Calu3 (cell line): ENCODE data around the gene AAGAB. TPM values are rescaled to one million over a fixed set of nuclear protein-coding genes. Genes with fewer than 3 reads are reported as not detected.
"Not testable (repeated sequence)": the region's sequence is repeated elsewhere in the genome, so short reads cannot be mapped to it uniquely, and the experiment has no call there.

Experiments used
- BruUV-seq: library from RNA; stranded (reverse); fragments of 400-500 nt; replicated peaks from 2 replicates; lab custom pipeline; 2021; lab: Mats Ljungman, UMichigan
- CTCF ChIA-PET: fragments of 300-600 bp; sonication (Branson Sonifier 250); formaldehyde crosslinking; loops from one replicate; lab custom pipeline; 2022; ENCODE audit warnings: antibody characterized with exemption; lab: Charles Lee
- DNase-seq: peaks from one replicate; pipeline ENCODE4 v3.0.0; 2022
- H3K27ac Mint-ChIP-seq: one replicate; pipeline ENCODE4 v1.8.0; 2022; ENCODE audit warnings: mixed read lengths; ENCODE audit not compliant: unreplicated experiment
- H3K27me3 Mint-ChIP-seq: one replicate; pipeline ENCODE4 v1.8.0; 2022; ENCODE audit warnings: mixed read lengths; ENCODE audit not compliant: unreplicated experiment
- H3K36me3 Mint-ChIP-seq: one replicate; pipeline ENCODE4 v1.8.0; 2022; ENCODE audit warnings: mild to moderate bottlenecking, moderate library complexity, mixed read lengths; ENCODE audit not compliant: insufficient read depth, unreplicated experiment
- H3K4me1 Mint-ChIP-seq: one replicate; pipeline ENCODE4 v1.8.0; 2022; ENCODE audit warnings: mild to moderate bottlenecking, low read depth, mixed read lengths; ENCODE audit not compliant: unreplicated experiment
- H3K4me3 Mint-ChIP-seq: one replicate; pipeline ENCODE4 v1.8.0; 2022; ENCODE audit warnings: mild to moderate bottlenecking, low read depth, moderate library complexity, mixed read lengths; ENCODE audit not compliant: unreplicated experiment
- H3K9me3 Mint-ChIP-seq: one replicate; pipeline ENCODE4 v1.8.0; 2022; ENCODE audit warnings: low read depth, mixed read lengths; ENCODE audit not compliant: unreplicated experiment
- CTCF ChIP-seq: fragments of 200-600 bp; IDR thresholded peaks from one replicate; pipeline ENCODE4 v1.8.0; 2022; ENCODE audit warnings: antibody characterized with exemption; ENCODE audit not compliant: unreplicated experiment
- intact Hi-C: fragments of 100-400 bp; cut with micrococcal nuclease; formaldehyde crosslinking; loops from one replicate; pipeline ENCODE4 v1.10.0; 2022; ENCODE audit not compliant: unreplicated experiment
- total RNA-seq: library from RNA; stranded (reverse); gene quantifications from 2 replicates; pipeline ENCODE4 v1.2.3, GENCODE V29; 2022

Gene AAGAB
- total RNA-seq, 1 experiment from 2014 or later, result 68.1 TPM

GRCh38 chr15:67253101-67253500 lies 1.4 kb downstream of the AAGAB start:
- peak; percentile 30 for DNase-seq
- H3K4me1 Mint-ChIP-seq, result peaks cover 23% of the 10 kb centered on the region
- no peaks in the 10 kb centered on the region for H3K27me3 Mint-ChIP-seq
- CTCF ChIA-PET, result interaction anchor here (0.6 to 1.1 kb wide), 2 partner anchors 13 to 320 kb away, joined by 4 read pairs; no protein-coding TSS in a partner anchor
- no peaks in the 10 kb centered on the region for H3K9me3 Mint-ChIP-seq
- peak overlapping the region; percentile 95 for H3K27ac Mint-ChIP-seq
- BruUV-seq, result no TSS peak
- intact Hi-C loops, result loop anchor here (5.0 kb wide), 1 partner anchor 186 kb away; the partner anchor contains the start of gene SMAD3
- peak overlapping the region; percentile 96 for H3K4me3 Mint-ChIP-seq
- no peak for TF ChIP-seq CTCF
- peaks cover 25% of the 10 kb centered on the region for H3K36me3 Mint-ChIP-seq

- Mint-ChIP-seq H3K27me3 (no peaks in the 10 kb centered on the region), H3K4me3 (no peak overlapping the region), H3K9me3 (peaks cover 2% of the 10 kb centered on the region), H3K4me1 (peaks cover 23% of the 10 kb centered on the region), H3K27ac (no peak overlapping the region), H3K36me3 (peaks cover 25% of the 10 kb centered on the region)
- no peak for TF ChIP-seq CTCF
- BruUV-seq, result no TSS peak
- CTCF ChIA-PET, result interaction anchor here (1.2 kb wide), 1 partner anchor 184 kb away, joined by 4 read pairs; no protein-coding TSS in a partner anchor
- no peak for DNase-seq
- intact Hi-C loops, result loop anchor here (5.0 kb wide), 1 partner anchor 184 kb away; the partner anchor contains the start of gene SMAD3
These were observed 3.1 kb downstream of the AAGAB start for GRCh38 chr15:67251318-67251717.

- no peak for TF ChIP-seq CTCF
- intact Hi-C loops, result loop anchor here (5.0 kb wide), 1 partner anchor 183 kb away; the partner anchor contains the start of gene SMAD3
- Mint-ChIP-seq H3K27ac (no peak overlapping the region), H3K9me3 (peaks cover 2% of the 10 kb centered on the region), H3K27me3 (no peaks in the 10 kb centered on the region), H3K36me3 (peaks cover 20% of the 10 kb centered on the region), H3K4me3 (no peak overlapping the region), H3K4me1 (peaks cover 15% of the 10 kb centered on the region)
- CTCF ChIA-PET, result no interaction called here
- DNase-seq, result no peak
- BruUV-seq, result no TSS peak
These were observed 4.6 kb downstream of the AAGAB start for GRCh38 chr15:67249830-67250229.

- peaks cover 3% of the 10 kb centered on the region for H3K36me3 Mint-ChIP-seq
- H3K4me1 Mint-ChIP-seq, result peaks cover 15% of the 10 kb centered on the region
- intact Hi-C loops, result no loop called here
- H3K9me3 Mint-ChIP-seq, result peaks cover 2% of the 10 kb centered on the region
- TF ChIP-seq CTCF, result no peak
- H3K27ac Mint-ChIP-seq, result no peak overlapping the region
- no TSS peak for BruUV-seq
- DNase-seq, result no peak
- H3K27me3 Mint-ChIP-seq, result no peaks in the 10 kb centered on the region
- no peak overlapping the region for H3K4me3 Mint-ChIP-seq
- CTCF ChIA-PET, result no interaction called here
These were observed 6.4 kb downstream of the AAGAB start for GRCh38 chr15:67248011-67248505.

- H3K27me3 Mint-ChIP-seq, H3K4me3 Mint-ChIP-seq, CTCF ChIA-PET, H3K27ac Mint-ChIP-seq, BruUV-seq, H3K36me3 Mint-ChIP-seq, H3K4me1 Mint-ChIP-seq, intact Hi-C loops, DNase-seq, H3K9me3 Mint-ChIP-seq: not testable (repeated sequence)
These were observed 7.9 kb downstream of the AAGAB start for GRCh38 chr15:67246606-67247005.
